Vagina (tissue), 2 donors: ENCODE data around the gene GNG4.

ENCODE experiments used
- CTCF ChIP-seq, 3 experiments: fragments of 450-650 bp in 2 of 3; fragments of 200-600 bp in 1 of 3; sonication (generic) in 1 of 3; IDR thresholded peaks; one replicate each; pipeline ENCODE4 v1.5.1; 2017 to 2019; ENCODE audit warnings: antibody characterized with exemption in 3 of 3, mild to moderate bottlenecking in 2 of 3, moderate library complexity in 2 of 3
- POLR2A ChIP-seq, 2 donors: fragments of 450-650 bp; IDR thresholded peaks; one replicate each; pipeline ENCODE4 v1.6.1; 2017; ENCODE audit warnings: antibody characterized with exemption in 2 of 2, mild to moderate bottlenecking in 2 of 2, moderate library complexity in 2 of 2

GRCh38 chr1:235679644-235680043, 30.1 kb upstream of the GNG4 start:
- TF ChIP-seq POLR2A (IDR thresholded peaks at IDR 0.05), result no peak
- no peak for TF ChIP-seq CTCF (IDR thresholded peaks at IDR 0.05)
